ENCODE measurements around the gene ZBED1. TPM values are rescaled to one million over a fixed set of nuclear protein-coding genes. Genes with fewer than 3 reads are reported as not detected.

The ZBED1 gene
- total and polyA plus RNA-seq, 9 of the 15 experiments (the other 6 are each of a cell fraction or from before 2014, with no cell fraction given): 0.61 to 27.6 (median 13.9) TPM

- TF ChIP-seq ZNF592 (IDR thresholded peaks at IDR 0.05): no peak
- TF ChIP-seq, protein P1, sequence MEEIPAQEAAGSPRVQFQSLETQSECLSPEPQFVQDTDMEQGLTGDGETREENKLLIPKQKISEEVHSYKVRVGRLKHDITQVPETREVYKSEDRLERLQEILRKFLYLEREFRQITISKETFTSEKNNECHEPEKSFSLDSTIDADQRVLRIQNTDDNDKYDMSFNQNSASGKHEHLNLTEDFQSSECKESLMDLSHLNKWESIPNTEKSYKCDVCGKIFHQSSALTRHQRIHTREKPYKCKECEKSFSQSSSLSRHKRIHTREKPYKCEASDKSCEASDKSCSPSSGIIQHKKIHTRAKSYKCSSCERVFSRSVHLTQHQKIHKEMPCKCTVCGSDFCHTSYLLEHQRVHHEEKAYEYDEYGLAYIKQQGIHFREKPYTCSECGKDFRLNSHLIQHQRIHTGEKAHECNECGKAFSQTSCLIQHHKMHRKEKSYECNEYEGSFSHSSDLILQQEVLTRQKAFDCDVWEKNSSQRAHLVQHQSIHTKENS (CRISPR knock-in tag; IDR thresholded peaks at IDR 0.05): no peak
- TF ChIP-seq ARHGAP35 (IDR thresholded peaks at IDR 0.05; ENCODE audit: partially characterized antibody): no peak
- TF ChIP-seq NFIC (IDR thresholded peaks at IDR 0.05): peak; percentile 99
- no peak for TF ChIP-seq ZNF253 (CRISPR knock-in tag; conservative IDR thresholded peaks at IDR 0.05)
- no peak for TF ChIP-seq SAFB2 (IDR thresholded peaks at IDR 0.05; ENCODE audit: borderline replicate concordance, low read depth, low read length, severe bottlenecking)
- TF ChIP-seq ZNF707 (CRISPR knock-in tag; conservative IDR thresholded peaks at IDR 0.05): no peak
- TF ChIP-seq, protein P2, sequence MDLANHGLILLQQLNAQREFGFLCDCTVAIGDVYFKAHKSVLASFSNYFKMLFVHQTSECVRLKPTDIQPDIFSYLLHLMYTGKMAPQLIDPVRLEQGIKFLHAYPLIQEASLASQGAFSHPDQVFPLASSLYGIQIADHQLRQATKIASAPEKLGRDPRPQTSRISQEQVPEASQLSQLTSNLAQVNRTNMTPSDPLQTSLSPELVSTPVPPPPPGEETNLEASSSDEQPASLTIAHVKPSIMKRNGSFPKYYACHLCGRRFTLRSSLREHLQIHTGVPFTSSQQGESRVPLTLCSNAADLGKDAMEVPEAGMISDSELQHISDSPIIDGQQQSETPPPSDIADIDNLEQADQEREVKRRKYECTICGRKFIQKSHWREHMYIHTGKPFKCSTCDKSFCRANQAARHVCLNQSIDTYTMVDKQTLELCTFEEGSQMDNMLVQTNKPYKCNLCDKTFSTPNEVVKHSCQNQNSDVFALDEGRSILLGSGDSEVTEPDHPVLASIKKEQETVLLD (IDR thresholded peaks at IDR 0.05): peak; percentile 29; the same call in 1 of the 2 replicates
- TF ChIP-seq KLF13 (tag; IDR thresholded peaks at IDR 0.05; ENCODE audit: borderline replicate concordance, low read depth): no peak
- TF ChIP-seq IFI16 (CRISPR knock-in tag; IDR thresholded peaks at IDR 0.05): no peak
- TF ChIP-seq, protein P3, sequence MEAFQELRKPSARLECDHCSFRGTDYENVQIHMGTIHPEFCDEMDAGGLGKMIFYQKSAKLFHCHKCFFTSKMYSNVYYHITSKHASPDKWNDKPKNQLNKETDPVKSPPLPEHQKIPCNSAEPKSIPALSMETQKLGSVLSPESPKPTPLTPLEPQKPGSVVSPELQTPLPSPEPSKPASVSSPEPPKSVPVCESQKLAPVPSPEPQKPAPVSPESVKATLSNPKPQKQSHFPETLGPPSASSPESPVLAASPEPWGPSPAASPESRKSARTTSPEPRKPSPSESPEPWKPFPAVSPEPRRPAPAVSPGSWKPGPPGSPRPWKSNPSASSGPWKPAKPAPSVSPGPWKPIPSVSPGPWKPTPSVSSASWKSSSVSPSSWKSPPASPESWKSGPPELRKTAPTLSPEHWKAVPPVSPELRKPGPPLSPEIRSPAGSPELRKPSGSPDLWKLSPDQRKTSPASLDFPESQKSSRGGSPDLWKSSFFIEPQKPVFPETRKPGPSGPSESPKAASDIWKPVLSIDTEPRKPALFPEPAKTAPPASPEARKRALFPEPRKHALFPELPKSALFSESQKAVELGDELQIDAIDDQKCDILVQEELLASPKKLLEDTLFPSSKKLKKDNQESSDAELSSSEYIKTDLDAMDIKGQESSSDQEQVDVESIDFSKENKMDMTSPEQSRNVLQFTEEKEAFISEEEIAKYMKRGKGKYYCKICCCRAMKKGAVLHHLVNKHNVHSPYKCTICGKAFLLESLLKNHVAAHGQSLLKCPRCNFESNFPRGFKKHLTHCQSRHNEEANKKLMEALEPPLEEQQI (IDR thresholded peaks at IDR 0.05): peak; percentile 96
- TF ChIP-seq BRF1 (IDR thresholded peaks at IDR 0.05; ENCODE audit: borderline replicate concordance, extremely low read depth, insufficient read length): no peak
- TF ChIP-seq, protein P4, sequence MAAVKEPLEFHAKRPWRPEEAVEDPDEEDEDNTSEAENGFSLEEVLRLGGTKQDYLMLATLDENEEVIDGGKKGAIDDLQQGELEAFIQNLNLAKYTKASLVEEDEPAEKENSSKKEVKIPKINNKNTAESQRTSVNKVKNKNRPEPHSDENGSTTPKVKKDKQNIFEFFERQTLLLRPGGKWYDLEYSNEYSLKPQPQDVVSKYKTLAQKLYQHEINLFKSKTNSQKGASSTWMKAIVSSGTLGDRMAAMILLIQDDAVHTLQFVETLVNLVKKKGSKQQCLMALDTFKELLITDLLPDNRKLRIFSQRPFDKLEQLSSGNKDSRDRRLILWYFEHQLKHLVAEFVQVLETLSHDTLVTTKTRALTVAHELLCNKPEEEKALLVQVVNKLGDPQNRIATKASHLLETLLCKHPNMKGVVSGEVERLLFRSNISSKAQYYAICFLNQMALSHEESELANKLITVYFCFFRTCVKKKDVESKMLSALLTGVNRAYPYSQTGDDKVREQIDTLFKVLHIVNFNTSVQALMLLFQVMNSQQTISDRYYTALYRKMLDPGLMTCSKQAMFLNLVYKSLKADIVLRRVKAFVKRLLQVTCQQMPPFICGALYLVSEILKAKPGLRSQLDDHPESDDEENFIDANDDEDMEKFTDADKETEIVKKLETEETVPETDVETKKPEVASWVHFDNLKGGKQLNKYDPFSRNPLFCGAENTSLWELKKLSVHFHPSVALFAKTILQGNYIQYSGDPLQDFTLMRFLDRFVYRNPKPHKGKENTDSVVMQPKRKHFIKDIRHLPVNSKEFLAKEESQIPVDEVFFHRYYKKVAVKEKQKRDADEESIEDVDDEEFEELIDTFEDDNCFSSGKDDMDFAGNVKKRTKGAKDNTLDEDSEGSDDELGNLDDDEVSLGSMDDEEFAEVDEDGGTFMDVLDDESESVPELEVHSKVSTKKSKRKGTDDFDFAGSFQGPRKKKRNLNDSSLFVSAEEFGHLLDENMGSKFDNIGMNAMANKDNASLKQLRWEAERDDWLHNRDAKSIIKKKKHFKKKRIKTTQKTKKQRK (IDR thresholded peaks at IDR 0.05; ENCODE audit: borderline replicate concordance, low read depth, low read length): no peak
- no peak for TF ChIP-seq PRMT5 (CRISPR knock-in tag; IDR thresholded peaks at IDR 0.05)
These were observed 36.1 kb downstream of the ZBED1 start (continued) for GRCh38 chrX:2464677-2465166.
